AG09309 (cell line): Measurements from ENCODE around the gene CEP97.

Experiments used
- DNase-seq: peaks from one replicate; pipeline ENCODE4 v3.0.0-alpha.2; 2010; ENCODE audit warnings: low read depth
- H3K4me3 ChIP-seq: 2 replicates; pipeline ENCODE4 v1.5.1; 2011; ENCODE audit warnings: mild to moderate bottlenecking, low read depth, low read length, moderate library complexity; ENCODE audit not compliant: control insufficient read depth
- CTCF ChIP-seq: IDR thresholded peaks from 2 replicates; pipeline ENCODE4 v1.5.1; 2011; ENCODE audit warnings: mild to moderate bottlenecking, low read depth, low read length, inconsistent platforms; ENCODE audit not compliant: insufficient read depth, control insufficient read depth; ENCODE audit errors: missing control alignments

The CEP97 gene

GRCh38 chr3:101810022-101810418 is 85.6 kb downstream of the CEP97 start:
- DNase-seq = no peak
- TF ChIP-seq CTCF = no peak
- no peak overlapping the region for H3K4me3 ChIP-seq

GRCh38 chr3:101811875-101812274 is 87.5 kb downstream of the CEP97 start:
- no peak overlapping the region for H3K4me3 ChIP-seq
- no peak for TF ChIP-seq CTCF
- DNase-seq = no peak

GRCh38 chr3:101812895-101813294 is 88.5 kb downstream of the CEP97 start:
- H3K4me3 ChIP-seq = no peak overlapping the region
- DNase-seq = no peak
- TF ChIP-seq CTCF = no peak

GRCh38 chr3:101813817-101814440 is 89.5 kb downstream of the CEP97 start:
- DNase-seq = no peak
- peak; percentile 39 for TF ChIP-seq CTCF
- H3K4me3 ChIP-seq = no peak overlapping the region

- no peak for TF ChIP-seq CTCF
- no peak overlapping the region for H3K4me3 ChIP-seq
- no peak for DNase-seq
These were observed 90.4 kb downstream of the CEP97 start for GRCh38 chr3:101814835-101815234.

GRCh38 chr3:101816215-101817149 is 92.1 kb downstream of the CEP97 start:
- DNase-seq = no peak
- TF ChIP-seq CTCF = no peak
- no peak overlapping the region for H3K4me3 ChIP-seq

- H3K4me3 ChIP-seq = no peak overlapping the region
- DNase-seq = no peak
- TF ChIP-seq CTCF = no peak
These were observed 93.6 kb downstream of the CEP97 start for GRCh38 chr3:101817992-101818391.
